Panc1 (cell line): ENCODE measurements around the gene SRGAP3. TPM values are rescaled to one million over a fixed set of nuclear protein-coding genes. Genes with fewer than 3 reads are reported as not detected.

Experiments
- ATAC-seq: fragments of 200-7000 bp; cut with Tn5 transposase; 2 replicates; pipeline ENCODE4 v1.9.1; 2020; ENCODE audit warnings: mild to moderate bottlenecking, moderate library complexity
- BruUV-seq: library from RNA; stranded (reverse); fragments of 400-500 nt; replicated peaks from 2 replicates; lab custom pipeline; 2021; lab: Mats Ljungman, UMichigan
- CTCF ChIA-PET: fragments of 300-600 bp; sonication (Branson Sonifier 250); formaldehyde crosslinking; loops from one replicate; lab custom pipeline; 2022; ENCODE audit warnings: antibody characterized with exemption; lab: Charles Lee
- POLR2A ChIA-PET: fragments of 300-600 bp; sonication (Branson Sonifier 250); formaldehyde crosslinking; loops from one replicate; lab custom pipeline; 2022; ENCODE audit warnings: antibody characterized with exemption; lab: Charles Lee
- DNase-seq: peaks from one replicate; pipeline ENCODE4 v3.0.0-alpha.2; 2010; ENCODE audit warnings: low read depth, low spot score
- H3K27ac ChIP-seq: 2 replicates; pipeline ENCODE4 v1.5.1; 2011; ENCODE audit warnings: mild to moderate bottlenecking, low read length, inconsistent platforms
- H3K27me3 ChIP-seq: fragments of 200-500 bp; sonication (Bioruptor generic); 2 replicates; pipeline ENCODE4 v1.6.0; 2014; ENCODE audit warnings: low read length, inconsistent platforms; ENCODE audit not compliant: control insufficient read depth, insufficient read depth
- H3K36me3 ChIP-seq: fragments of 200-500 bp; sonication (Bioruptor generic); 2 replicates; pipeline ENCODE4 v1.5.1; 2014; ENCODE audit warnings: inconsistent platforms, mild to moderate bottlenecking, low read length, moderate library complexity; ENCODE audit not compliant: control insufficient read depth, insufficient read depth
- H3K4me1 ChIP-seq: 2 replicates; pipeline ENCODE4 v1.5.1; 2011; ENCODE audit warnings: inconsistent platforms, mild to moderate bottlenecking, low read length, moderate library complexity; ENCODE audit not compliant: control insufficient read depth, insufficient read depth
- H3K4me3 ChIP-seq, 2 experiments: 2 replicates each; pipeline ENCODE4 v1.5.1; 2011 to 2012; ENCODE audit warnings: low read depth in 2 of 2, low read length in 2 of 2, mild to moderate bottlenecking in 2 of 2, inconsistent platforms in 1 of 2, moderate library complexity in 1 of 2
- H3K9me3 ChIP-seq: fragments of 200-500 bp; sonication (Bioruptor generic); 2 replicates; pipeline ENCODE4 v1.5.1; 2014; ENCODE audit warnings: low read depth, mild to moderate bottlenecking, inconsistent platforms, low read length, moderate library complexity; ENCODE audit not compliant: control insufficient read depth, insufficient read depth
- REST ChIP-seq, 2 experiments: IDR thresholded peaks; 2 replicates each; pipeline ENCODE4 v1.6.1; 2011 to 2012; ENCODE audit warnings: low read depth in 2 of 2, control low read depth in 1 of 2, low read length in 1 of 2, mild to moderate bottlenecking in 1 of 2, moderate library complexity in 1 of 2; ENCODE audit not compliant: insufficient read depth in 1 of 2
- SIN3A ChIP-seq: IDR thresholded peaks from 2 replicates; pipeline ENCODE4 v1.6.1; 2012; ENCODE audit warnings: low read depth, mild to moderate bottlenecking, low read length, moderate library complexity, borderline replicate concordance; ENCODE audit not compliant: insufficient read depth
- TCF7L2 ChIP-seq: IDR thresholded peaks from 2 replicates; pipeline ENCODE4 v1.6.1; 2011; ENCODE audit warnings: mild to moderate bottlenecking, low read depth, low read length, inconsistent platforms
- in situ Hi-C: cut with HindIII; loops from 2 replicates; pipeline ENCODE4 v1.10.0; 2016; ENCODE audit warnings: low sequenced_read_pairs, low pct_unique_long_range_greater_than_20kb
- intact Hi-C: fragments of 100-400 bp; cut with micrococcal nuclease; formaldehyde crosslinking; loops from one replicate; pipeline ENCODE4 v1.10.0; 2022; ENCODE audit not compliant: unreplicated experiment
- total RNA-seq: library from RNA; stranded (reverse); gene quantifications from one replicate; pipeline ENCODE4 v1.2.1, GENCODE V29; 2021; ENCODE audit not compliant: unreplicated experiment

SRGAP3 gene
- total RNA-seq, 1 experiment from 2014 or later = 0.82 TPM

DNA sequence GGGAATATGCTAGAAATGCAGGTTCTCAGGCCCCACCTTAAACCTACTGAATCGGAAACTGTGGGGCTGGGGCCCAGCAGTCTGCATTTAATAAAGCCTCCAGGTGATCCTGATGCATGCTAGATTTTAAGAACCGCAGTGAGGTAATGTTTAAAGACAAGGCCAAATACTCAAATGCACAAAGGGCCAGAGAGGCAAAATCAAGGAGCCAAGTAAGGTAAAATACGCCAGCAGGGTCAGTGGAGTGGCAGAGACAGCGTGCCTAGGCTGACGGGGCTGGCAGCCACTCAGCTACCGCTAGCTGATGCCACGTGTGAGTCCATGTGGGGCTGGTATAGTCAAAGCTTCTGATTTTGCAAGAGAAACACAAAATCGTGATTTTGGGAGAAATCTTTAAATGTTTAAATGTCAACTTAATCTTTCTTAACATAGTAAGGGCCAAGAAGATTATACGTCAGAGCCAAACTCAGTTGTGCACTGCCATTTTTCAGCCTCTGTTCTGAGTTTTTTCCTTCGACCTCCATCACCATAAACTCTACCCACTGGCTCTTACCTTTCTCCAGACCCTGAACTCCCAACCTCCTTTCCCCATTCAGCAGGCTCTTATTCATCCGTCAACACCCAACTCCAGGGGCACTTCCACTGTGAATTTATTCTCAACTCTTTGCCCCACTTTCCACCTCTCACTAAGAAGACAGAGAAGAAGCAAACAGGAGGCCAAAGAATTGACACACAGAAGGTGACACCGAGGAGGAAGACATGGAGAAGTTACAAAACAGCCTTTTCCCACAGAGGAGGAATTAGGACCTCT, 149.5 kb downstream of the SRGAP3 start:
- no peak overlapping the region for H3K4me3 ChIP-seq
- no peaks in the 10 kb centered on the region for H3K4me1 ChIP-seq
- H3K27me3 ChIP-seq = no peaks in the 10 kb centered on the region; the same call in 1 of the 2 replicates
- ChIA-PET POLR2A (no interaction called here), CTCF (no interaction called here)
- no peak for ATAC-seq
- in situ Hi-C loops (no loop called here), intact Hi-C loops (no loop called here)
- no TSS peak for BruUV-seq
- no peak for DNase-seq
- H3K27ac ChIP-seq = no peak overlapping the region
- TF ChIP-seq TCF7L2 = no peak
- TF ChIP-seq SIN3A = no peak
- TF ChIP-seq REST (IDR thresholded peaks at IDR 0.05; ENCODE audit: insufficient read depth in 1 of 2, low read depth in 2 of 2, low read length in 1 of 2) = no peak
- H3K9me3 ChIP-seq = no peaks in the 10 kb centered on the region
- H3K36me3 ChIP-seq = no peaks in the 10 kb centered on the region

- in situ Hi-C loops (no loop called here), intact Hi-C loops (no loop called here)
- Histone ChIP-seq H3K27ac (no peak overlapping the region), H3K27me3 (no peaks in the 10 kb centered on the region; the same call in 1 of the 2 replicates), H3K4me1 (no peaks in the 10 kb centered on the region), H3K36me3 (no peaks in the 10 kb centered on the region), H3K9me3 (no peaks in the 10 kb centered on the region), H3K4me3 (no peak overlapping the region)
- DNase-seq (no peak), ATAC-seq (no peak)
- POLR2A ChIA-PET = no interaction called here
- no TSS peak for BruUV-seq
- no peak for TF ChIP-seq REST (IDR thresholded peaks at IDR 0.05; ENCODE audit: insufficient read depth in 1 of 2, low read depth in 2 of 2, low read length in 1 of 2)
- no peak for TF ChIP-seq TCF7L2
- CTCF ChIA-PET = no interaction called here
These were observed 150.4 kb downstream of the SRGAP3 start for GRCh38 chr3:9098716-9099675.
